DND-41 (cell line): ENCODE measurements around the gene RNF13.

Experiments
- ATAC-seq: fragments of 200-7000 bp; cut with Tn5 transposase; 3 replicates; pipeline ENCODE4 v1.9.1; 2021; ENCODE audit warnings: low read depth; ENCODE audit not compliant: insufficient read depth
- DNase-seq: peaks from one replicate; pipeline ENCODE4 v3.0.0-alpha.2; 2020
- H2AFZ ChIP-seq: 2 replicates; pipeline ENCODE4 v1.6.0; 2012; ENCODE audit warnings: low read depth, low read length
- H3K27ac ChIP-seq: 2 replicates; pipeline ENCODE4 v1.5.1; 2012; ENCODE audit warnings: low read length, inconsistent platforms
- H3K27me3 ChIP-seq: fragments of 200-600 bp; sonication (generic); 2 replicates; pipeline ENCODE4 v1.6.0; 2012; ENCODE audit warnings: low read length, mild to moderate bottlenecking, inconsistent platforms; ENCODE audit not compliant: insufficient read depth, poor library complexity
- H3K36me3 ChIP-seq: 2 replicates; pipeline ENCODE4 v1.5.1; 2012; ENCODE audit warnings: low read length, inconsistent platforms; ENCODE audit not compliant: insufficient read depth
- H3K4me1 ChIP-seq: 2 replicates; pipeline ENCODE4 v1.5.1; 2012; ENCODE audit warnings: mild to moderate bottlenecking, low read length; ENCODE audit not compliant: insufficient read depth
- H3K4me2 ChIP-seq: 2 replicates; pipeline ENCODE4 v1.6.0; 2012; ENCODE audit warnings: mild to moderate bottlenecking, moderate library complexity, low read length, inconsistent platforms; ENCODE audit not compliant: insufficient read depth
- H3K4me3 ChIP-seq, 2 experiments: fragments of 200-600 bp in 1 of 2; shearing (Covaris generic) in 1 of 2; 2 replicates each; pipeline ENCODE4 v1.5.1; 2012 to 2016; ENCODE audit warnings: inconsistent platforms in 2 of 2, low read length in 2 of 2, mild to moderate bottlenecking in 2 of 2, low read depth in 1 of 2, moderate library complexity in 1 of 2
- H3K79me2 ChIP-seq: 2 replicates; pipeline ENCODE4 v1.6.0; 2012; ENCODE audit warnings: low read length, inconsistent platforms; ENCODE audit not compliant: insufficient read depth
- H3K9ac ChIP-seq: 2 replicates; pipeline ENCODE4 v1.6.0; 2012; ENCODE audit warnings: low read depth, mild to moderate bottlenecking, inconsistent platforms, low read length, moderate library complexity
- H3K9me3 ChIP-seq: 2 replicates; pipeline ENCODE4 v1.5.1; 2012; ENCODE audit warnings: low read length, moderate library complexity, mild to moderate bottlenecking, inconsistent platforms; ENCODE audit not compliant: insufficient read depth, severe bottlenecking
- H4K20me1 ChIP-seq: 2 replicates; pipeline ENCODE4 v1.6.0; 2012; ENCODE audit warnings: low read length; ENCODE audit not compliant: insufficient read depth
- EZH2 ChIP-seq: IDR thresholded peaks from 3 replicates; pipeline ENCODE4 v1.6.1; 2012; ENCODE audit warnings: borderline replicate concordance, low read depth, mild to moderate bottlenecking, moderate library complexity, low read length, inconsistent platforms; ENCODE audit not compliant: severe bottlenecking
- TF ChIP-seq, protein P1 (sequence below): IDR thresholded peaks from 2 replicates; pipeline ENCODE4 v1.5.1; 2012; ENCODE audit warnings: borderline replicate concordance, low read length, moderate library complexity, mild to moderate bottlenecking; ENCODE audit not compliant: poor library complexity, severe bottlenecking; ENCODE audit errors: extremely low read depth

Gene RNF13

DNA sequence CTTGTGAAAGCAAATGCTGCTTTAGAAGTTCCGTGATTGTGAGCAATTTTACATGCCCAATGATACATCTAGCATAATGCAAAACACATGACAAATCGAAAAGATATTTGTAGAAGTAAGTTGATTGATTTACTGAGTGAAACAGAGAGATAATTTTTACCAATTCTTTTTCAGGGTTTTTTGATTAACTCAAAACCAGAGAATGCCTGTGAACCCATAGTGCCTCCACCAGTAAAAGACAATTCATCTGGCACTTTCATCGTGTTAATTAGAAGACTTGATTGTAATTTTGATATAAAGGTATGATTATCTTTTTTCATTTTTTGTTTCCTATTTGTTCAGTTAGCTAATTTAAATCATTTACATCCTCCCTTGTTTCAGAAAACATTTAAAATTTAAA, 58.8 kb downstream of the RNF13 start:
- Histone ChIP-seq H3K36me3 (peaks cover 15% of the 10 kb centered on the region; the same call in 1 of the 2 replicates), H3K27ac (no peak overlapping the region), H2AFZ (no peak overlapping the region), H3K4me3 (no peak overlapping the region), H3K4me2 (no peak overlapping the region), H3K9me3 (no peaks in the 10 kb centered on the region), H3K4me1 (no peaks in the 10 kb centered on the region), H3K79me2 (peaks cover 6% of the 10 kb centered on the region), H3K9ac (no peak overlapping the region), H3K27me3 (no peaks in the 10 kb centered on the region), H4K20me1 (peaks cover 4% of the 10 kb centered on the region; the same call in 1 of the 2 replicates)
- TF ChIP-seq, protein P1, sequence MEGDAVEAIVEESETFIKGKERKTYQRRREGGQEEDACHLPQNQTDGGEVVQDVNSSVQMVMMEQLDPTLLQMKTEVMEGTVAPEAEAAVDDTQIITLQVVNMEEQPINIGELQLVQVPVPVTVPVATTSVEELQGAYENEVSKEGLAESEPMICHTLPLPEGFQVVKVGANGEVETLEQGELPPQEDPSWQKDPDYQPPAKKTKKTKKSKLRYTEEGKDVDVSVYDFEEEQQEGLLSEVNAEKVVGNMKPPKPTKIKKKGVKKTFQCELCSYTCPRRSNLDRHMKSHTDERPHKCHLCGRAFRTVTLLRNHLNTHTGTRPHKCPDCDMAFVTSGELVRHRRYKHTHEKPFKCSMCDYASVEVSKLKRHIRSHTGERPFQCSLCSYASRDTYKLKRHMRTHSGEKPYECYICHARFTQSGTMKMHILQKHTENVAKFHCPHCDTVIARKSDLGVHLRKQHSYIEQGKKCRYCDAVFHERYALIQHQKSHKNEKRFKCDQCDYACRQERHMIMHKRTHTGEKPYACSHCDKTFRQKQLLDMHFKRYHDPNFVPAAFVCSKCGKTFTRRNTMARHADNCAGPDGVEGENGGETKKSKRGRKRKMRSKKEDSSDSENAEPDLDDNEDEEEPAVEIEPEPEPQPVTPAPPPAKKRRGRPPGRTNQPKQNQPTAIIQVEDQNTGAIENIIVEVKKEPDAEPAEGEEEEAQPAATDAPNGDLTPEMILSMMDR, result no peak
- TF ChIP-seq EZH2, result no peak
- ATAC-seq, result no peak
- no peak for DNase-seq

DNA sequence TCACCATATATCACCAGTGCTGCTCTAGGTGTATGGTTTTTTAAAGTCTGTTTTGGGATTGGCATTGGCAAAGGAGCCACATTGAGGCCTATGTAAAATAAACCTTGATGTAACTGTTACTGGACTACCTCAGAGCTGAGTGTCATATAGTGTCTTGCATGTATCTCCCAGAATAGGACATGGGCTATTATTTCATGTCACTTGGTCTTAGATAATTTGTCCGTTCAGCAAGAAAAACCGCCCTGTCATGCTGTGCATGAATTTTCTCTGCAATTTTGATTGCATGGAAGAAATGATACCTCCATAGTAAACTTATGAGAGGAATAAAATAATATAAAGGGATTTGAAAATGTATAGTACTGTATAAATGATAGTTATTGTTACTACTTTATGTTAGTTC, 59.6 kb downstream of the RNF13 start:
- H3K27ac ChIP-seq, result no peak overlapping the region
- no peaks in the 10 kb centered on the region for H3K27me3 ChIP-seq
- no peak for DNase-seq
- no peak overlapping the region for H3K4me2 ChIP-seq
- H3K4me1 ChIP-seq, result no peaks in the 10 kb centered on the region
- no peaks in the 10 kb centered on the region for H3K9me3 ChIP-seq
- H3K79me2 ChIP-seq, result peaks cover 6% of the 10 kb centered on the region
- H3K36me3 ChIP-seq, result peaks cover 15% of the 10 kb centered on the region; the same call in 1 of the 2 replicates
- no peak overlapping the region for H2AFZ ChIP-seq
- H3K4me3 ChIP-seq, result no peak overlapping the region
- H3K9ac ChIP-seq, result no peak overlapping the region
- peaks cover 4% of the 10 kb centered on the region; the same call in 1 of the 2 replicates for H4K20me1 ChIP-seq
- TF ChIP-seq, protein P1, result no peak
- TF ChIP-seq EZH2, result no peak
- no peak for ATAC-seq

DNA sequence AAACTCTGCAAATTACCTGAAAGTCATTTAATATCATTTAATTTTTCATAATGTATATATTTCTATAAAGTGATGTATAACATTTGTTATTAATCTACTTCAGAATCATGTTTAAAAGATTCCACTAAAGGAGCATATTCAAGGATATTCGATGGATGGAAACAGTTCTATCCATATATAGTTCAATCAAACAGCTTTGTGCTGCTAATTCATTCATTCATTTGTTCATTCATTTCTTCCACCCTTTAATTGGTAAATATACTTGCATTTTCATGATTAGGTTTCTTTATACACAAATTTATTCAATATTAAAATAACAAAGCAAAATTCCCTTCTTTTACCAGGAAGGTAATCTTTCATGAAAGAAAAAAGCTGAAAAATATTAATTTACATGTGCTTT, 64.7 kb downstream of the RNF13 start:
- Histone ChIP-seq H3K4me3 (no peak overlapping the region), H3K27me3 (no peaks in the 10 kb centered on the region), H3K4me2 (no peak overlapping the region), H3K27ac (no peak overlapping the region), H3K4me1 (no peaks in the 10 kb centered on the region), H2AFZ (no peak overlapping the region), H4K20me1 (no peaks in the 10 kb centered on the region), H3K79me2 (no peaks in the 10 kb centered on the region), H3K9me3 (no peaks in the 10 kb centered on the region), H3K9ac (no peak overlapping the region), H3K36me3 (peaks cover 5% of the 10 kb centered on the region; the same call in 1 of the 2 replicates)
- no peak for DNase-seq
- ATAC-seq, result no peak
- TF ChIP-seq, protein P1, result no peak
- TF ChIP-seq EZH2, result no peak

DNA sequence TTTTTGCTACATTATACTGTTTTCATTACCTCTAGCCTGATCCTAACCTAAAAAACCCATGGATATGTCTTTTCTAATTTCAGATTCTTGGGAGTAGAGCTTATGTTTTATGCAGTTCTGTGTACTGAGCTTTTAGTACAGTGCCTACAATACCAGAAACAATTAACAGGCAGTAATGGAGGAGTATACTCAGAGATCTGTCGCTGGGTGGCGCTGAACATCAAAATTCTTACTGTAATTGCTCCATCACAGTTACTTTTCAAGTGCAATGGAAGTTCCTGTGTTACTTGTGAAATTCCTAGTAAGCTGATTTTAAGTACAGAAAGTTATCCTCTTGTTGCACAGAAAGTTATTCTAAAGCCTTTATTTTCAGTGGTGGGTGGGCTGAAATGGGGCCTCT, 66.9 kb downstream of the RNF13 start:
- Histone ChIP-seq H2AFZ (no peak overlapping the region), H4K20me1 (no peaks in the 10 kb centered on the region), H3K4me2 (no peak overlapping the region), H3K9me3 (peaks cover 2% of the 10 kb centered on the region), H3K79me2 (no peaks in the 10 kb centered on the region), H3K4me3 (no peak overlapping the region), H3K27me3 (no peaks in the 10 kb centered on the region), H3K36me3 (no peaks in the 10 kb centered on the region), H3K9ac (no peak overlapping the region), H3K27ac (no peak overlapping the region), H3K4me1 (no peaks in the 10 kb centered on the region)
- no peak for TF ChIP-seq EZH2
- TF ChIP-seq, protein P1, result no peak
- ATAC-seq, result no peak
- no peak for DNase-seq
